Epidermal melanocyte (primary cell): ENCODE measurements around the gene TENM3.

Experiments used
- DNase-seq: peaks from one replicate; pipeline ENCODE4 v3.0.0; 2011; ENCODE audit warnings: low spot score; ENCODE audit not compliant: insufficient read length

The TENM3 gene

GRCh38 chr4:182835006-182835740, 592.0 kb downstream of the TENM3 start:
- no peak for DNase-seq

- DNase-seq: no peak
Observed at GRCh38 chr4:182837831-182838230, 594.6 kb downstream of the TENM3 start.

DNA sequence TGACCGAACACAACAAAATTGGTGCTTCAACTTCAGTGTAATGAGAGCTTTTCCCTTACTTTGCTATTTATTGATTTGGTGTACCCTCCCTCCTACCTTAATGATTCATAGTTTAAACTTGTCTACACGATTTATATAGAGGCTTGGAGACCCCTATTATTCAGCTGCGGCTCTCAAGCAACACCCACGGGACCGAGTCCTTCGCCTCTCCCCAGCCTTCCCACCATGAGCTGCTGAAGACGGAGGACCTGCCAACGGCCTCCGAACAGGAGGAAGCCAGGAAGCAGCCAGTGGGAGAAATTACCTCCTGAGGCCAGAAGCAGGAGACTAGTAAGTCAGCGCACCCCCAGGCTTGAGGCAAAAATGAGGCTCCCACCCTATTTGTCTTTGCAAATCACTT, 595.3 kb downstream of the TENM3 start:
- no peak for DNase-seq

GRCh38 chr4:182839256-182839655, 596.1 kb downstream of the TENM3 start:
- no peak for DNase-seq

- no peak for DNase-seq
Observed at GRCh38 chr4:182840108-182840507, 596.9 kb downstream of the TENM3 start.

DNA sequence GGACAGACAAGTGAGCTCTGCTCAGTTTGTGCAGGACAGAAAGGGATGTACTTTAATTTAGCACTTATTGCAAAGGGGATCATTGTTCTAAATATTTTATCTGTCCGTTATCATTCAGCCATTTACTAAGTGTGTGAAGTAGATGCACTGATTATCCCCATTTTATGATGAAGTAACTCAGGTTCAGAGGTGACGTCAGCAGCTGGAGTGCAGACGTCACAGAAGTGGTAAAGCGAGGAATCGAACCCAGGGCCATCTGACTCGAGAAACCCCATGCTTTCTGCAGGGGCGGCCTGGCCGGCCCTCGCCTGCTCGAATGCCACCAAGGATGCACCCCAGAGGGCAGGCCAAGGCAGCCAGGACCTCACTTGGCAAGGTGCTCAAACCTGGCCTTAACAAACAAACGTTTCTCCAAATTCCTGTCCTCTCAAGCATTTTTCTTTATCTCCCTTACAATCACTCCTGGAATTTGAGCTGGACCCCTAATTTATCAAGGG, 599.0 kb downstream of the TENM3 start:
- DNase-seq: no peak

DNA sequence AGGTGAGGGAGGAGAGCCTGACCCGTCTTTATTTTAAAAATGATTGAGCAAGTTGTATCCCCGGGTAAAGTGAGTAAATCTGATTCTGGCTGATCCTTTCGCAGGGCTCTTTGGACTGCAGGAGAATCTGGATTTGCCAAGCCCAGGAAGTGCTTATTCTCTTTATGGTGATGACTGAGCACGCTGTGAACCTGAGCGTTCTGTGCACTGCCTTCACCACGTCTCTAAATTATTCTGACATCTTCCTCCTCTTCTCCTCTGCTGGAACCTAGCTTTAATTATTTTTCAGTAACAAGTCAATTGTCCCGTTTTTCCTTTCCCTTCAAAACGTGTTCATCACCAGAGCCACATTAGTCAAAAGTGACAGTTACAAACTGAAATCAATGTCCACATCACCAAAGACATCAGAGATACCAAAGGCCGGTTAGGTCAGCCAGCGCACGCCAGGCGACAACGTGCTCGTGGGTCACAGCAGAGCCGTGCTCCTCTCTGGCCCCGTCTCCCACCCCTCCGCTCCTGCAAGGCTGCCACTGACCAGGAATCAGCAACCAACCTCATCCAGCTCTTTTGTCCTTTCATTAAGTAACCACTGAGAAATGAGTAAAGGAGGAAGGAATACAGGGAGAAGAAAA, 599.7 kb downstream of the TENM3 start:
- no peak for DNase-seq

- no peak for DNase-seq
Observed at GRCh38 chr4:182843808-182844325, 600.7 kb downstream of the TENM3 start.

GRCh38 chr4:182845618-182846017, 602.4 kb downstream of the TENM3 start:
- no peak for DNase-seq

DNA sequence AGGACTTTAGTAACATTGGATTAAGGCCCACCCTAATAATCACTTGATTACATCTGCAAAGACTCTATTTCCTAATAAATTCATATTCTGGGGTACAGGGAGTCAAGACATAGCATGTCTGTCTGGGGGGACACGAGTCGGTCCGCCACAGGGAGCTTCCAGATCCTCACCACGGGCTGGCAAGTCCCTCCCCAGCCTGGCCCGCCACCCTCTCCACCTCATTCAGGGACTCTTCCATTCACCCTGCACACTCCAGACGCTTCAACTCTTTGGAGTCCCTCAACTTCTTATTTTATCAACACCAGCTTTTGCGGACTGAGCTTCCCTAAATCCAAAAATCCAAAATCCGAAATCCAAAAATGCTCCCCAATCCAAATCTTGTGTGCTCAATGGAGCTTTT, 602.8 kb downstream of the TENM3 start:
- no peak for DNase-seq

- DNase-seq: no peak
Observed at GRCh38 chr4:182847576-182848450, 604.6 kb downstream of the TENM3 start.

DNA sequence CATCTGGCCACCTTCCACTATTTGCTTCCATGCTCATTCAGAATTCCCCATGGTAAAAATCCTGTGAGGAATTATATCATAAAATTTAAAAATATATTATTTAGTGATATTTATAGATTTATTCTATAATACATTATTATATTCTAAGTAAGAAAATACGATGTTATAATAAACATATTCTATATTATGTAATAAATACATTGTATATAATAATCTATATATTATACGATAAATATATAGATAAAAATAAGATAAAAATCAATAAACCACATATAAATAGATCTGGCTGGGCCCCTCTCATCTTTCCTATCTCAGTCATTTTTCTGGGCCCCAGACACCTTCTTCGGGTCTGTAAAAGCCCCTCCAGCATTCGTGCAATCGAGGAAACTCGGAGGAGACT, 605.5 kb downstream of the TENM3 start:
- no peak for DNase-seq
